Activated CD4-positive, alpha-beta T cell treated with anti-CD3 and anti-CD28 coated beads, Interleukin-2, amount 50 U/mL, for 1 hour (primary cell): ENCODE data around the gene PTPRK.

Experiments
- DNase-seq: peaks from one replicate; pipeline ENCODE4 v3.0.0-alpha.2; 2020

PTPRK gene

GRCh38 chr6:128172081-128172480 is 348.3 kb downstream of the PTPRK start:
- no peak for DNase-seq

DNA sequence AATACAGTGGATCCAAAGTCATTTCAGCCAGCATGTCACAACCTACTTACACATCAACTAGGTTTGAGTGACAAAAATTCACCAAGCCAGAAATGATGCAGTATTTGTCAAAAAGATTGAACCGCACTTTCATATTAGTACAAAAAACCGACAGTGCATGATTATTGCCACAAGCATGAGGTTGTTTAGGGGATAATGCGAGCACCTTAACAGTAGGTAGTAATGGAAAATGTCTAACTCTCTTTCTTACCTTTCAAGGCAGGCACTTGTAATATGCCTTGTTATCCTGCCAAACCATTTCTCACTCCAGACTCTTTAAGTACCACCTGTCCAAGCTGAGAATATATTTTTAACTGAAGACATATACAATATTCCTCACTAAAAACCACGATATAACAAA is 349.2 kb downstream of the PTPRK start:
- no peak for DNase-seq

DNA sequence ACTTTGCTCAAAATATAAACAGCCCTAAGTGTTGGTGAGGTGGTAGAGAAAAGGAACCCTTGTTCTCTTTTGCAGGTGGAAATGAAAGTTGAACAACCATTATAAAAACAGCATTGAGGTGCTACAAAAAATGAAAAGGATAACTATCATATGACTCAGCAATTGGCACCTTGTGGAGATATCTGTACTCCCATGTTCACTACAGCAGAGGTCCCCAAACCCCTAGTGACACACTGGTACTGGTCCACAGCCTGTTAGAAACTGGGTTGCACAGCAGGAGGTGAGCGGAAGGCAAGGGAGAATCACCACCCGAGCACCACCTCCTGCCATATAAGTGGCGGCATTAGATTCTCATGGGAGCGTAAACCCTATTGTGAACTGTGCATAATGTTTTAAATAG is 352.2 kb downstream of the PTPRK start:
- no peak for DNase-seq

DNA sequence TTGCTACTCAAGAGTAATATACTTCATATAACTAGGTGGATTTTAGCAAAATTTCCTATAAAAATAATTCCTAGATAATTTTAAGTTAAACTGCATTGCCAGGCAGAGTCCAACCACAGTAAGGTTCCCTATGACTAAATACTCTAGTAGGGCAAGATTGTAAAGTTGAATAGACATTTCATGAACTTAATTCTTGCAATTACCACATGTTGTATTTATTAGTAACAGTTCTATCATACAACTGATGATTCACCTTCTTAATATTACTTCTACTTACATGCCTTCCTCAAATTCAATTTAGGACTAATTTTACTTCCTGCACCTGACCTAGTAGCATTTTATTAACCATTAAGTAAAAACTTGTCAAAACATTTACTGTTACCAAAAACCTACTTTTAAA is 352.8 kb downstream of the PTPRK start:
- no peak for DNase-seq

DNA sequence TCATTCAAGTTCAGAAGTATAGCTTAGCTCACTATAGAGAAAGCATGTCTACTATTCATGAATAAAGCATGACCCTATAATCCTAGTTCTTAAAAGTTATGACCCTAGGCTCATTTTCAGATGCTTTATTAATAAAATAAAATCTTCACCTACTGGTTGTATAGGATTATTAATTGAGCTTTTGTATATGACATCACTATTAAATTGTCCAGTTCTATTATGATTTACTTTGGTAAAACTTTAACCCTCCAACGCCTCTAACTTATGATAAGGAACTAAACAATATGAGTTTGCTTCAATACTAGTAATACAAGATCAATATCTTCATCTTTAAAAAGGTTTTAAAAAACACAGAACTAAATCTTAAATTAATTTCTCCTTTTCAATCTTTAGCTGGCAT is 356.1 kb downstream of the PTPRK start:
- no peak for DNase-seq

DNA sequence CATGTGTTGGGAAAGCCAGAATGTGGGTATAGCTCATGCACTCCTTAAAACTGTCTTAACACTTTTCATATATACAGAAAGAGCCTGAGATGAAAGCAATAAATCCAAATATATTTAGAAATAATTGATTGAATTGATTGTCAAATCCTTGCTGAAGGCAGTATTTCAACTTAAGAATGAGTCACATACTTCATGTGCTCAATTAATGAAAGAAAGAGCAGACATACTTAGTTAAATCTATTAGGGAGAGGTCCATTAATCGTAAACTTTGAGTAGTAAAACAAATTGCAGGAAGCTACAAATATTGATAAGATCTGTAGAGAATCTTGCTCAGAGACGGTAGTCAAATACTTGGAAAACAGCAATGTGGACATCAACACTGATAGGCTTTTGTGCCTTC is 358.0 kb downstream of the PTPRK start:
- no peak for DNase-seq

DNA sequence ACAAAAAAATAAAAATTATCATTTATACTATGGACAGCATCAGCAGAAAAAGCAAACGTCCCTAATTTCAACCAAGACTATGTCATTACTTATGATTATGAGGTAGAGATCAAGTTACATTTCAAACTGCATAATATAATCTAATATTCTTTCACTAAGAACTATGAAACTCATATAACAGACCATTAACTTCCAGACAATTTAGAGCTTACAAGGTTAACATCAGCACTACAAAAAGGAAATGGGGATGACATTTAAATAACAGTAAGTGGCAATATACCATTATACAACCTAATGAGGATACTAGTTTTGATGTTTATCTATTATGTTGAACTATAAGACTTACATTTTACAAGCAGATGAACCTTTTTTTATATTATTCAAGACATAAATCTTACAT is 358.6 kb downstream of the PTPRK start:
- DNase-seq: no peak

DNA sequence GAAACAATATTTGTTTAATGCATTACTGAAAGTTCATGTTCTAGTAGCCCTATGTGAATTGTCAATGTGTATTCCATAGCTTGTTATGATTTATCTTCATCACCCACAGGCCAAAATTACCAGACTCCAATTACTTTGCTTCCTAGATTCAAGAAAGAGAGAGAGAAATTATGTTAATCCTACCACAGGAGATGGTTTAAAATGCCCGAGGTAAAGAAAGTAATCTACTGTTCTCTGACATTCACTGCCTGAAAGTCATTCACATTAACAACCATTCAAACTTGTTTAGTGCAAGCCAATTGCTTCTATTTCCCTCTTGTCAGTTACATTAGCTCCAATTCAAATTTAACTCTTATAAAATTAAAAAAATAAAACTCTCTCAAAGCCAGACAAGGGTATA is 359.1 kb downstream of the PTPRK start:
- no peak for DNase-seq

- no peak for DNase-seq
Measured at GRCh38 chr6:128158496-128158895, 361.9 kb downstream of the PTPRK start.

DNA sequence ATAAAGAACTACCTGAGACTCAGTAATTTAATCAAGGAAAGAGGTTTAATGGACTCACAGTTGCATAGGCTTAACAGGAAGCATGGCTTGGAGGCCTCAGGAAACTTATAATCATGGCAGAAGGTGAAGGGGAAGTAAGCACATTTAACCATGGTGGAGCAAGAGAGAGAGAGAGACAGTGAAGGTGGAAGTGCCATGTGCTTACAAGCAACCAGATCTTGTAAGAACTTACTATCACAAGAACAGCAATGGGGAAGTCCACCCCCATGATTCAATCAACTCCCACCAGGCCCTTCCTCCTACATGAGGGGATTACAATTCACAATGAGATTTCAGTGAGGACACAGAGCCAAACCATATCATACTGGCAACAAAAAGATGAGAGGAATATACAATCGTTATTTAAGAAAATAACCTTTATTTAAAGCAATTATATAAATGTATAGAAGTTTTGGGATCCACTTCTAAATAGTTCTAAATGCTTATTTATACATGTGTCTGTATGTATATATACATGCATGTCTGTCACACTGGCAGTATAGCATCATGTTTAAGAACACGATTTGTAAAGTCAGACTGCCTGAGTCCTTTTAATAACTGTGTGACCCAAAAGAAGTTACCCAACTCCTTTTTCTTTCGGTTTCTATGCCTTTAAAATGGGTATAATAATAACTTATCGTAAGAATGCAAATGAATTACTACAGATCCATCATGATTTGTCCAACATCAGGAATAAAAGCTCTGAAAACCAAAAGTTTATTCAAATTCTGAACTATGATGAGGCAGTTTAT is 363.9 kb downstream of the PTPRK start:
- no peak for DNase-seq

DNA sequence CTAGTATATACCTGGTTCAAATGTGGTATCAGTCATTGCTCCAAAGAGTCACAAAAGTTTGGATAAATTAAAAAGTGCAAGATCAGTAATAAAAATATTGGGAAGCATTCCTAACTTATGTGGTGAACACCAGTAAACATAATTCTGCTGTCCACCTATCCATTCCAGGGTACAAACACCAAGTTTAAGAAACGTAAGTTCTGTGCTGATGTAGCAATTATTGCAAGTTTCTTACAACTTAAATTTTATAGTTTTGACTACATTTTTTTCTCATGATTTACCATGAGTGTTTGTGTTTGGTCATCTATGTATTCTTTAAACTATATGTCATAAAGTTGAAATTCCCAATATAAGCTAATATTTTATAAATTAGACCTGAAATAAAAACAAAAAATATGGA is 364.6 kb downstream of the PTPRK start:
- DNase-seq: no peak

GRCh38 chr6:128152551-128152950 is 367.8 kb downstream of the PTPRK start:
- no peak for DNase-seq

DNA sequence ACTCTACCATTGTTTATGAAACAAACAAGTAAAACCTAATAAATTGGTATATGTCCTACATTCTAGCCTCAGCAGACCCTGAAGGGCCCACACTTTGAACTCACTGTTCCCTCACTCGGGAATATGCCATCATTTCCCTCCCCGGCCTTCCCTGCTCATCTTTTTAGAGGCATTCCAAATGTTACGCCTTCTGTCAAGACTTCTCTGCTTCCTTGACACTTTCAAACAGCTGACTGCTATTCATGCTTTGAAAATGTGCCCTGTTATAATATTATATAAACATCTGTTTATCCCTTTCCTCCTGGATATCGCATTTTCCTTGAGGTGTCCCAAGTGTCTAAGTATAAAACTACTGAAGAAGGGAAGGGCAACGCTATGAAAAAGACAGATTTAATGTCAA is 370.0 kb downstream of the PTPRK start:
- DNase-seq: no peak

GRCh38 chr6:128149796-128150195 is 370.6 kb downstream of the PTPRK start:
- no peak for DNase-seq

GRCh38 chr6:128144320-128144719 is 376.1 kb downstream of the PTPRK start:
- DNase-seq: no peak

DNA sequence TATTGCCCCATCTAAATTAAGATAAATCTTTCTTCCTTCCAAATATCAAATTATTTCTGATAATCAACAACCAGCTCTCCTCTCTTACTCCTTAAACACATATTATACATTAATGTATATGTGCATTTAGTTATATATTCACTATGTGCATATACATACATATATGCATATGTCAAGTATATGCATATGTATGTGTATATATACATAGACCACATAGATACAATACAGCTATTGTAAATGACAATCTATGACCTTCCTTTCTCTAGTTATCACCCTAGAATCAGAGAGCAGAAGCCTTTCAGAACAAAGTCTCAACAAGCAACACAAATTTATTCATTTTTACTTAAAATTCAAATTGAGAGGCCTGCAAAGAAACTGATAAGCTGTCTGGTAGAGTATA is 378.5 kb downstream of the PTPRK start:
- no peak for DNase-seq

- DNase-seq: no peak
Measured at GRCh38 chr6:128139519-128139918, 380.9 kb downstream of the PTPRK start.

DNA sequence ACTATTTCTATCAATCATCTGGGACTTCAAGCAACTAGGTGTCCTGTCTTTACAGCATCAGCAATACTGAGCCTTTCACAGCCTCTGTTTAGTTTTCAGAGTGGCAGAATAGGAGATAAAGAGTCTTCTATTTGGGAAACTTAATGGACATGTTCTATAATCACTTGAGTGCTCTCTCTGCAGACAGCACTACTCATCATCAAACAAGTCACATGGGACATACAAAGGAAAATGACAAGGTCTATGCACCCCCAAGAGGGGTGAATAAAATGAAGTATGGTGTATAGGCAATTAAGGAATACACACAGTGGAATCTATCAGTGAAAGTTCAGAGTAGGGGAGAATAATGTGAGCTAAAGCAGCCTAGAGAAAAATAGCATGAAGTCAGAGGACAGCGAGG is 381.7 kb downstream of the PTPRK start:
- no peak for DNase-seq

DNA sequence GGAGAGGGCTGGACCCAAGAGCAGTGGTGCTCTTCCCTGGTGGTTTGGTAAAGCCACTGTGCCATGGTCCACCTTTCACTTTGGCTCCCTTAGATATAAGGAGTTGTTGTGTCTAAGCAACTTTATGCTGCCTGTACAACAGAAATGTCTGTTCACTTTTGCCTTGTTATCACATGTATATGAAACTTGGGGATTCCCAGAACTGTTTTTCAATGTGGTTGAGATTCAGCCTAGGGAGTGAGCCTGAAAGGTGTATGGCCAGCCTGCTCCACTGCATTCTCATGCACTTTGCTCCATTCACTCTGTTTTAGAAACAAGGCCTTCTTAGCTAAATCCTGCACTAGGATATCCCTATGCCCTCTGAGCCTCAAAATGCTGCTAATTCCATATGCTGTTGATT is 385.1 kb downstream of the PTPRK start:
- DNase-seq: no peak

GRCh38 chr6:128131566-128131965 is 388.8 kb downstream of the PTPRK start:
- no peak for DNase-seq

GRCh38 chr6:128131036-128131435 is 389.4 kb downstream of the PTPRK start:
- DNase-seq: no peak

DNA sequence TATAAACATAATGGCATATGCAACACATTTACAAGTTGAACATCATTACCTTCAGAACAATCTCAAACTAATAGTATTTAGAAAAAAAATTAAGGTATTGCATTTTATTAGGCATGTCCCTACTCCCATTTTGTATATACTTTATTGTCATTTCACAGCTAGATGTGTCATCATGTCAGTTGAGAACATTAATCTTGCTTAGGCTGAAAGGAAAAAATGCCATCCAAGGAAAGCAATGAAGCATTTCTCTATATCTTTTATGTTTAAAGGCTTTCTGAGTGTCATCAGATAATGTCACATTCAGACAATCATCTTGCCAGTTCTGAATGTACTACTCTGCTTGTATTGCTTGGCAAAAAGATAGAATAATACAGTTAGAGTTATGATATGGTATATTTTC is 390.7 kb downstream of the PTPRK start:
- no peak for DNase-seq

- DNase-seq: no peak
Measured at GRCh38 chr6:128127650-128128049, 392.7 kb downstream of the PTPRK start.

DNA sequence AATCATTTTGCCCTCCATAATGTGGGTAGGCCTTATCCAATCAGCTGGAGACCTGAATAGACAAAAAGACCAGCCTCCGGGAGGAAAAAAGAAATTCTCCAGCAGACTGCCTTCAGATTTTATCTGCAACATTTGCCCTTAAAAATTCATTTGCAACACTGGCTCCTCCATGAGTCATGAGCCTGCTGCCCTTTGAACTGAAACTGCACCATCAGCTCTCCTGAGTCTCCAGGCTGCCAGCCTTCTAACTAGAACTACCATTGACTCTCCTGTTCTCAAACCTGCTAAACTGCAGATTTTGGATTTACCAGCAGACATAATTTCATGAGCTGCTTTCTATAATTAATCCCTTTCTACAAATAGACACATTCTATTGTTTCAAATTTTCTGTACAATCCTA is 395.7 kb downstream of the PTPRK start:
- no peak for DNase-seq

DNA sequence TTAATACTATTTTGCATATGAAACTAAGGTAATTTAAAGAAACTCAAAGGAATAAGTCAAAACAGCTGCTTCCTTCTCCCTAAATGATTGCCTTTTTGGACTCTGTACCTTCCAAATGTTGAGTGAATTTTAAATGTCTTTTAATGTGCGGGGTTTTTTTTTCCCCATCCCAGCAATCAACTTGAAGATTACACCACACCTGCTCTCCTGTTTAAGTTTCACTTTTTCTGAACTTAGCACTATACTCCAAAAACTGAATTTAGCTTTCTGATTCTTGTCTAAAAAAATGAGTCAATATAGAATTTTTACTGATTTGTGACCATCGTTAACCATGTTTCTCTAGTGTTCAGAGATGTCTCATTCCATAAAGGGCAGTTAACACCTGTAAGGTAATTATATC is 398.8 kb downstream of the PTPRK start:
- DNase-seq: no peak

GRCh38 chr6:128121190-128121589 is 399.2 kb downstream of the PTPRK start:
- DNase-seq: no peak
